Measurements from ENCODE around the gene CDC42EP5.
A peak's percentile ranks its signal among the peaks of the same experiment; 100 is the strongest.

Gene CDC42EP5

DNA sequence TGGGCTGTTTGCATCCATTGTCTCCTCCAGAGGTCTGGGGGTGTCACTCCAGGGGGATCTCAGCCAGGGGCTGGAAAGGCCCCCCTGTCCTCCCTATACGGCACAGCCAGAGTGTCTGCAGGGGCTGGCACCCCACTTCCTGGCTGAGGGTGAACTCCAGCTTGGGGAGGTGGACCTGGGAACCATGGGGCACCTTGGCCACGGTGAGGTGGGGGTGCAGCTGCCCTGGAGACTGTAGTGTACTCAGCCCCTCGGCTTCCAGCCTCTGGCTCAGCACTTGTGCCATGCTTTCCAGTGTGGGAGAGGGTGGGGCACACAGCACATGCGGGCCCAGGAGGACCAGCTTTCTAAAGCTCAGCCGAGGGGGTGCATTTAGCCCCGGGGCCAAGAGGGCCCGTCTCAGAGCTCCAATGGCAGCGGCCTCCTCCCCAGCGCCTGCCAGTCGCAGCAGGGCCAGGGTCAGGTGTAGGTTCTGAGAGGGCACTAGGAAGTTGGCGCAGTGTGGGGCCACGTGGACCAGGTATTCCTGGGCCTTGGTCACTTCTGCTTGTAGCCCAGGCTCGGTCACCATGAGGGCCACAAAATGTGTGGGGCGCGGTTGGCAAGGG lies 10.9 kb downstream of the CDC42EP5 start:
- DNase-seq (ENCODE audit: low read depth) = no peak

DNA sequence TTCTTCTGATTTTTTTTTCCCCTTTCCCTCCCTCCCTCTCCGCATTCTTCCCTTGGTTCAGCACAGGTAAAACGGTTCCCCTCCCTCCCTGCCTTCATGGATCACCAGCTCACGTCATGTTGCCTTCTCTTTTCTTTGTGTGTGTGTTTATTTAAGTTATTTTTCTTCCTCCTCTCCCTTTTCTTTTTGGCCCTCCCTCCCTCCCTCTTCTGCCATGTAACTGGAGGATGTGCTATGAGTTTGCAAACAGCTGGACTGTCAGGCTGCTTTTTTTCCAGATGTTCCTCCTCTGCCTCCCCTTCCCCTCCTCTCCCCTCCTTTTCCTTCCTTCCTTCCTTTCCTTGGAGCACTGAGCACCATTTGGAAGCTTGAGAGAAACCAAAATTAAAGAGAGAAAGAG lies 11.5 kb downstream of the CDC42EP5 start:
- no peak for DNase-seq (ENCODE audit: low read depth)

DNA sequence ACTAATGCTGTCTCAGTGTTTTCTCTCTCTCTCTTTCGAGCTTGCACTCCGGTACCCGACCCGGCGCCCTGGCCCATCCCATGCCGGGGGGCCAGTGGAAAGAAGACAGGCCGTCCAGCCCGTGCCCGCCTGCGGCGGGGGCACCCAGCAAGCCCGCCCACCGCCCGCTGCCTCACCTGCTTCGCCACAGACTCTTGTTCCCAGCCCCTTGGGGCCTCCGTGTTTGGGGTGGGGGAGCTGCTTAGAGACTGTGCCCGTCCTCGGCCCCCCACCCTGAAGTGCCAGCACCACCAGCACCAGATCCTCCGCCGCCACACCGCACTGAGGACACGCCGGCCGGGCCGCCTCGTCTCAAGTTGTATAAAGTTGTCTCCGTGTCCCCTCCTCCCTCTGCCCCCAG lies 11.9 kb downstream of the CDC42EP5 start:
- DNase-seq (ENCODE audit: low read depth) = no peak

DNA sequence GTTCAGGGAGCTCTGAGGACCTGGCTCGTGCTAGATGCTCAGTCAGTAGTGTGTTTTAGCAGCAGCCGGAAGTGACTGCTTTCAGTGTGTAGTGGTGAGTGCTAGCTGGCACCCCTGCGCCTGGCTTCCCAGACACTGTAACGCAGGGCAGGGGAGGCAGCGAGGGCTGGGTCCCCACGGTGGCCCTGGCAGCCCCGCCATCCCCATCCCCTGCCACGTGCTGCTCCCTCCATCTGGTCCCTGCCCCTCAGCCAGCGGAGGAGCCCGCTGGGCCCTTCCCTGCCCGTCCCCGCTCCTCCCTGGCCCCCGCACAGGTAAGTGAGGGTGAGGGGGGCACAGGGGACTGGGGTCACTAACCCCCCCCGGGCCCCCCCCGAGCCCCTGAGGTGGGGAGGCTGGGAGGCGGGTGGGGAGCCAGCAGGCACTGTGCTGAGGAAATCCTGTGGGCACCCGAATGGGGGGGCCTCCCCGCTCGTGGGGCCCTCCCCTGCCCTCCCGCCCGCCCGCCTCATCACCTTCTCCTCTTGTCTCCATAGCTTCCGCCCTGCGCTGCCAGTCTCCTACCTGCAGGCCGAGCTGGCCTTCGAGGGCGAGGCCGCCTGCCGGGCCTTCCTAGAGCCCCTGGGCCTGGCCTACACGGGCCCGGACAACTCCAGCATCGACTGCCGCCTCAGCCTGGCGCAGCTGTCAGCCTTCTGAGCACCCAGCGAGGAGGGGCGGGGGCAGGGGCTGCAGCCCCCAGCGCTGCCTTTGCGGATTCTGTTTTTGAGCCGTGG lies 12.7 kb downstream of the CDC42EP5 start:
- DNase-seq (ENCODE audit: low read depth) = no peak

DNA sequence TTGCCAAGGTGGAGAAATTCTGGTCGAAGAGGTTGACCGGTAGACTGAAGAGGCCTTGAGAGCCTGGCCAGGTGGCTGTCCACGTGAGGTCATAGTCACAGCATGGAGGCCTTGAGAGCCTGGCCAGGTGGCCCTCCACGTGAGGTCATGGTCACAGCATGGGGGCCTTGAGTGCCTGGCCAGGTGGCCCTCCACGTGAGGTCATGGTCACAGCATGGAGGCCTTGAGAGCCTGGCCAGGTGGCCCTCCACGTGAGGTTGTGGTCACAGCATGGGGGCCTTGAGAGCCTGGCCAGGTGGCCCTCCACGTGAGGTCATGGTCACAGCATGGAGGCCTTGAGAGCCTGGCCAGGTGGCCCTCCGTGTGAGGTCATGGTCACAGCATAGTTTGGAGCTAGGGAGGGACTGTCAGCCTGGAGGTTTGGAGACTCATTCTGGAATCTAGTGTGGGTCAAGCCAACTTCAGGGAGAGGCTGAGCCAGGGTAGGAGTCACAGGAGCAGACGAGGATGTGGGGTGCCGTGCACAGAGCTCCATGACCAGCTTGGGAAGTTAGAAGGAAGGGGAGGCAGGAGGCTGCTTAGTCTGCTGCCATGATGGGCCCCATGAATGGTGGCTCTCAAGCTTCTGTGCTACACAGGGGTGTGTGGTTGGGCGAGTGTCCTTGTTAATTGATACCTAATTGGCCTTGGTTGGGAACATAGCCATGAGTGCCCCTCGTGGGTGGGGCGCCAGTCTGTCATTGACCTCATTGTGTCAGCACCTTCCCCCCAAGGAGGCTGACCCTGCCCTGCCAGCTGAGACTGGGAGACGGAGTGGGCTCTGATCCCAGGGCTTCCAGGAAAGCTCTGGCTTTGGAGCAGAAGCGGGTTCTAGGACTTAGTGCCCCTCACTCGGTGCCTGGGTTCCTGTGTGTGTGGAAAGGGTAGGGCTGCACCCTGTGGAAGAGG lies 13.5 kb downstream of the CDC42EP5 start:
- no peak for DNase-seq (ENCODE audit: low read depth)

DNA sequence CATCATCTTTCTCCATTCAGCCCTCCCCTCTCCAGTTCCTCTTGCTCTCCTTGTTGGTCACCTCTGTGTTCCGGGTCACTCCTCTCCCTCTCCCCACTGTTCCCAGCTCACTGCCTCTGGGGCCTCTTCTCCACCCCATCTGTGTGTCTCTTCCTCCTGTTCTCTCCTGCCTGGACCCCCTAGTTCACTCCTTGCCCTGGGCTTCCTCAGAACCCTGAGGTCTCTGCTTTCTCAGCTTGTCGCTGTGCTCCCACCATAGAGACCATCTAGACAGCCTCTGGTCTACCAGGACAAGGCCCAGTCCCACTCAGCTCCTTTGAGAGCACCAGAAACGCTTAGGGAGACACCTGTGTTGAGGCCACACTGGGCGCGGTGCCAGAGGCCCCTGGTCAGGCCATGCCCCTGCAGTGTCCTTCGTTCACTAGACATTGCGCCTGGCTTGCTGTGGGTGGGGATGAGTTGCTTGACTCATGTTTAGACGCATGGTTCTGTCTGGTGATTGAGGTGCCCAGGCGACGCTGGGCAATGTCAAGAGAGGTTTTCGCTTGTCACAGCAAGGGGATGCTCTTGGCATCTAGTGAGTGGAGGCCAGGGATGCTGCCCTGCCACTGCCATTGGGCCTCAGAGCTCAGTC lies 14.3 kb downstream of the CDC42EP5 start:
- DNase-seq (ENCODE audit: low read depth) = no peak

DNA sequence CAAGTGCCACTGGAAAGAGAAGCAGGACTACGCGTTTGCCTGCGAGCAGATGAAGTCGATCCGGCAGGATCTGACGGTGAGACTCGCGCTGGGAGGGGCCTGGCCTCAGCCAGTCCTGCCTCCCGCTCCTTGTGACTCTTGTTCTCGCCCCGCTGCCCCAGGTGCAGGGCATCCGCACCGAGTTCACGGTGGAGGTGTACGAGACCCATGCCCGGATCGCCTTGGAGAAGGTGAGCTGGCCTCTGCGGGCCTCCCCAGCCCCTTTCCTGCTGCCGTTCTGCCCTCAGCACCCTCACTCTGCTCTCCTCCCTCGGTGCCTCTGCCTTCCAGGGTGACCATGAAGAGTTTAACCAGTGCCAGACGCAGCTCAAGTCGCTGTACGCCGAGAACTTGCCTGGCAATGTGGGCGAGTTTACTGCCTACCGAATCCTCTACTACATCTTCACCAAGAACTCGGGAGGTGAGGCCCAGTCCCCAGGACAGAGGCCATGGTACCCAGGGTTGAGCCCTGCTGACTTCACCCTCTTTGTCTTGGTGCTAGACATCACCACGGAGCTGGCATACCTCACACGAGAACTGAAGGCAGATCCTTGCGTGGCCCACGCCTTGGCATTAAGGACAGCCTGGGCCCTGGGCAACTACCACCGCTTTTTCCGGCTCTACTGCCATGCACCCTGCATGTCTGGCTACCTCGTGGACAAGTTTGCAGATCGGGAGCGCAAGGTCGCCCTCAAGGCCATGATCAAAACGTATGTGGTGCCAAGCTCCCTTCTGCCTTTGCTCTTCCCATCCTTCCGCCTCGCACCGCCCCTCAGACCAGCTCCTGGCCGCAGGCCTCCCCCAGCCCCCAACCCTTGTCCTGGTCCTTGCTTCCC lies 15.1 kb downstream of the CDC42EP5 start:
- no peak for DNase-seq (ENCODE audit: low read depth)

DNA sequence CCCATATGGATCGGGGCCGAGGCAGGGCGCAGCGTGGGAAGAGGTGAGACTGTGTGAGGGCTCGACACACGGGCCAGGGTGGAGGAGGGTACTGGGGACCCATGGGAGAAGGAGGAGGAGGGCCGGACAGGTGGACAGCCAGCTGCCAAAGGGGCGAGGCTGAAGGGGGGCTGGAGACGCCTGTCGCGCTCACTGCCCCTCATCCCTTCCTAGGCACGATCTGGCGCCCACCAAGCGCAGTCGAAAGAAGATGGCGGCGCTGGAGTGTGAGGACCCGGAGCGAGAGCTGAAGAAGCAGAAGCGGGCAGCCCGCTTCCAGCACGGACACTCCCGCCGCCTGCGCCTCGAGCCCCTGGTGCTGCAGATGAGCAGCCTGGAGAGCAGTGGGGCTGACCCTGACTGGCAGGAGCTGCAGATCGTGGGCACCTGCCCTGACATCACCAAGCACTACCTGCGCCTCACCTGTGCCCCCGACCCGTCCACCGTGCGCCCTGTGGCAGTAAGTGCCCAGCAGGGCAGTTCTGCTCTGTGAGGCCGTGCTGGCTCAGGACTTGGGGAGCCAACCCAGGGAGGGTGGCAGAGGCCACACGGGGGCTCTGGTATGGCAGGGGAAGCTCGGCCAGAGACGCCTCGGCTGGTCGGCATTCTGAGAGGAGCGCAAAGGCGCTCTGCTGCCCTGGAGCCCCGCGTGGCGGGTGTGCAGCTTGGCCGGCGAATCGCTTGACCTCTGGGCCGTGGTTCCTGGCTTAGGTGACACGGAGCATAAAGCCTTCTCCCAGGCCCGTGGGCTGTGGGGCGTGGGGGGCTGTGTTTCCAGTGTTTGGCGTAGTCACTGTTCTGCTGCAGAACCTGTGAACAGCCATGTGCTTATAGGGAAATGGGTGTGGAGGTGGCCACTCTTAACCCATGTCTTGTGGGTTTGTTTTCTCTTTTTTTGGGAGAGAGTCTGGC lies 16.4 kb downstream of the CDC42EP5 start:
- no peak for DNase-seq (ENCODE audit: low read depth)

DNA sequence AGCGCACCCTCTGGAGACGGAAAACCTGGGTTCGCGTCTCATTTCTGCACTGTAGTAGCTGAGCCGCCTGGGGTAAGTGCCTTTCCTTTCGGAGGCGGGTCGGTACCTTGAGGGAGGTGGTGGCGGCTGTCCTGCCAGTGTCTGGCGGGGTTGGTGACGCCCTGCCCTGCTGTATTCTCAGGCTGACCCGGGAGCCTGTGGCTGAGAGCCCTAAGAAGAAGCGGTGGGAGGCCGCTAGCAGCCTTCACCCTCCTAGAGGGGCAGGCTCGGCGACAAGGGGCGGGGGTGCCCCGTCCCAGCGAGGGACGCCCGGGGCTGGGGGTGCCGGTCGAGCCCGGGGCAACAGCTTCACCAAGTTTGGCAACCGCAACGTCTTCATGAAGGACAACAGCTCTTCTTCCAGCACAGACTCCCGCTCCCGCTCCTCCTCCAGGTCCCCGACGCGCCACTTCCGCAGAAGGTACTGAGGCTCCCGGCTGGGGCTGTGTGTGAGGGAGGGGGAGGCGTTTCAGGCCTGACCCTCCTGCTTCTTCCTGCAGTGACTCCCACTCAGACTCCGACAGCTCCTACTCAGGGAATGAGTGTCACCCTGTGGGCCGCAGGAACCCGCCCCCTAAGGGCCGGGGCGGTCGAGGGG lies 17.2 kb downstream of the CDC42EP5 start:
- DNase-seq (ENCODE audit: low read depth) = no peak

DNA sequence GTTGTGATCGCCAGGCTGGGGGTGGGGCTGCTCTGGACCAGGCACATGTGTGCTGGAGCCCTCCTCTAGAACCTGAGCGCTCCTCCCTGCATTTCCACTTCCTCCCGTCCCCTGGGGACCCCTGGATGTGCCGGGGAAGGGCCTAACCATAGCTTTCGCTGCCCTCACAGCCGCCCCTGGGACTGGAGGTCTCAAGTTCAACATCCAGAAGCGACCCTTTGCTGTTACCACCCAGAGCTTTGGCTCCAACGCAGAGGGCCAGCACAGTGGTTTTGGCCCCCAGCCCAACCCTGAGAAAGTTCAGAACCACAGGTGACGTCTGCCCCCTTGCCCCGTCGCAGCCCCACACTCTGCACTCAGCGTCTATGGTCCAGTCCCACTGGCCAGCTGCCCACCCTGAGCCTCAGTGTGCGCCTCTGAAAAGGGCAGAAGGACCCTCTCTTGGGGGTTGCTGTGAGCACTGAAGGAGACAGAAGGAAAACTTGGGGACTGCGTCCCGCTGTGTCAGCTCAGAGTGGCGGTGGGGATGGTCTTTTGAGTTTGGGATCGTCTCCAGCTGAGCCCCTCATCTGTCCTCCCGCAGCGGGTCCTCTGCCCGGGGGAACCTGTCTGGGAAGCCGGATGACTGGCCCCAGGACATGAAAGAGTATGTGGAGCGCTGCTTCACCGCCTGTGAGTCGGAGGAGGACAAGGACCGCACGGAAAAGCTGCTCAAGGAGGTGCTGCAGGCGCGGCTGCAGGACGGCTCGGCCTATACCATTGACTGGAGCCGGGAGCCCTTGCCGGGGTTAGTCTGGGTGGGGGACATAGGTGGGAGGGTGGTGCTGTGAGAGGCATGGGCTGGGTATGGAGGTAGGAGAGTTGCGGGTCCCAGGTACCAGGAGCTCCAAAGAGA lies 18.1 kb downstream of the CDC42EP5 start:
- no peak for DNase-seq (ENCODE audit: low read depth)

DNA sequence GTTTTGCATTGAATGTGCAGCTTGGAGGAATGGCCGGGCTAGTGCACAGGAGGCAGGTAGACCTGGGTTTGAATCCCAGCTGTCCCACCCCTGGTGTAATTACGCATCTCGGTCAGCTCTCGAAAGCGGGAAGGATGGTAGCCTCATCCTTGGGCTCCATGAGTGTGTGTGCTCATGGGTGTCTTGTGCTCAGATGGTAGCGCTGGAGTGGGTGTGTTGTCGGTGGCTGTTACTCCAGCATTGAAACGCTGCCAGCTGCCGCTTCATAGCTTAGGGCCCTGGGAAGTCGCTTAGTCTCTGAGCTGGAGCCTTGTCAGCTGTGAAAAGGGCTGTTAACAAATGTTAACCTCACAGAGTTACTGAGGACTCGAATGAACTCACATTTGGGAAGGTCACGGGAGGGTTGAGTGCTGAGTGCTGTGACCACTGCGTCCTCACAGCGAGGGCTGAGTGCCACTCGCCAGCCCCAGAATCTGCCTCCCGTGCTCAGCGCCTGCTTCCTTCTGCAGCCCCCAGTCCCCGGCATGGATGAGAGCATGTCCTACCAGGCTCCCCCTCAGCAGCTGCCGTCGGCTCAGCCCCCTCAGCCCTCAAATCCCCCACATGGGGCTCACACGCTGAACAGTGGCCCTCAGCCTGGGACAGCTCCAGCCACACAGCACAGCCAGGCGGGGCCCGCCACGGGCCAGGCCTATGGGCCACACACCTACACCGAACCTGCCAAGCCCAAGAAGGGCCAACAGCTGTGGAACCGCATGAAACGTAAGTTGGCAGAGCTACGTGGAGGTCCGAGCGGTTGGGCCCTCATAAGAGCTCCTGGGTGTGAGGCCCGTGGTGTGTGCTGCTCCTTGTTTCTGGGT lies 18.9 kb downstream of the CDC42EP5 start:
- DNase-seq (ENCODE audit: low read depth) = no peak

DNA sequence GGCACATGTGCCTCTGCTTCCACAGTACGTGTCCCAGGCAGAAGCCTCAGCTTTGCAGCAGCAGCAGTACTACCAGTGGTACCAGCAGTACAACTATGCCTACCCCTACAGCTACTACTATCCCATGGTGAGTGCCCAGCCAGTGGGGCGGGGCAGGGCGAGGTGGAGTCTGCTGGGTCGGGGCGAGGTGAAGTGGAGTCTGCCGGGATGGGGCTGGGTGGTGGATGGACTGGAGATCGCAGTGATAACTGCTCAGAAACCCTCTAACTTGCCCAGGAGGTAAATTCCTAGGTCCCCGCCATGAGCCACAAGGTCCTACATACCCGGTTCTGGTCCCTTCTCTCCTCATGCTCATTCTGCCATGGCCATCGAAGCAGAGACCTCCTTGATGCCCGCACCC lies 20.5 kb downstream of the CDC42EP5 start:
- DNase-seq (ENCODE audit: low read depth) = no peak

DNA sequence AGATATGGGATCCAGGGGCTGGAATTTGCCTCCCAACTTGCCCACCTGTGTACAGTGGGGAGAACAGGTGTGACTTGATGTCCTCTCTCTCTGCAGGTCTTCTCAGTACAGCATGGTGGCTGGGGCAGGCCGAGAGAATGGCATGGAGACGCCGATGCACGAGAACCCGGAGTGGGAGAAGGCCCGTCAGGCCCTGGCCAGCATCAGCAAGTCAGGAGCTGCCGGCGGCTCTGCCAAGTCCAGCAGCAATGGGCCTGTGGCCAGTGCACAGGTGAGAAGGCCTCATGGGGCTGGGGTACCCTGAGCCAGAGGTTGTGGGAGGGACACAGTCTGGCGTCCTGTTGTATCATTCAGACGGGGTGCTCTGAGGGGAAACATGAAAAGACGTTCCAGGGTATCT lies 21.1 kb downstream of the CDC42EP5 start:
- no peak for DNase-seq (ENCODE audit: low read depth)

DNA sequence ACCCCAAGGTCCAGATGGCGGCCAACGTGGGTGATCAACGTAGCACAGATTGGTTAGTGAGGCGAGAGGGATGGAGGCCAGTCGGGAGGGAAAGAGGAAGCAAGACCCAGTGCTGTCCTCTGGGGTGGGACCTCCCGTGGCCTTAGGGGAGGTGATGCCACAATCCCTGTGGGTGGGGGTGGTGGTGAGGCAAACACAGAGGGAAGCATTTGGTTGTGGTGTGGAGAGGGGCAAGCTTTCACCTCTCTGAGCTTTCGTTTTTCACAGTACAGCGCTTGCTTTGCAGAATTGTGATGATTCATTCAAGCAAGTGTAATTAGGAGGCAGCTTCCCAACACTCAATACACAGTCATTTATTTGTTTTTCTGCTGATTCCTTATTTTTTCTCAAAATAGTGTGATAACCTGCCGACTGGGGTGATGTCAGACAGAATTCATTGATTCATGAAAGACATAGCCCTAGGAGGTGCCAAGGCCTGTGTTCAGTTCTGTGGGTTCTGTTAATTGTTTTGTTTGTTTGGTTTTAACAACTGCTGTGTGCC lies 21.7 kb downstream of the CDC42EP5 start:
- DNase-seq (ENCODE audit: low read depth) = no peak

DNA sequence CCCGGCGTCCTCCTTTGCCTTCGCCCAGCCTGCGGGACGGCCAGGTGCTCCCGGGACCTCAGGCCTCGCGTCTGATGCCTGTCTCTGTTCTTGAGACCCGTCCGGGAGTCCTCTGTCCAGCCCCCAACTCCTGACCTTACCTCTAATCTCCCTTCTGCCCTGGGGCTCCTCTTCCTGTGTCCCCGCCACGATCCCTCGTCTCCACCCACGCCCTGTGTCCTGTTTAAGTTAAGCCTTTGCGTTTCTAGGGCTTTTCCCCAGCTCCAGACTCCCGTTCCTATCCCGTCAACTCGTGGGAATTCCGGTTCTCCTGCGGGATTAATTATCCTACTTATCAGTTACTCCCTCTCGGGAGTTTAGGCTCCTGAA lies 23.4 kb downstream of the CDC42EP5 start:
- DNase-seq (ENCODE audit: low read depth) = no peak

DNA sequence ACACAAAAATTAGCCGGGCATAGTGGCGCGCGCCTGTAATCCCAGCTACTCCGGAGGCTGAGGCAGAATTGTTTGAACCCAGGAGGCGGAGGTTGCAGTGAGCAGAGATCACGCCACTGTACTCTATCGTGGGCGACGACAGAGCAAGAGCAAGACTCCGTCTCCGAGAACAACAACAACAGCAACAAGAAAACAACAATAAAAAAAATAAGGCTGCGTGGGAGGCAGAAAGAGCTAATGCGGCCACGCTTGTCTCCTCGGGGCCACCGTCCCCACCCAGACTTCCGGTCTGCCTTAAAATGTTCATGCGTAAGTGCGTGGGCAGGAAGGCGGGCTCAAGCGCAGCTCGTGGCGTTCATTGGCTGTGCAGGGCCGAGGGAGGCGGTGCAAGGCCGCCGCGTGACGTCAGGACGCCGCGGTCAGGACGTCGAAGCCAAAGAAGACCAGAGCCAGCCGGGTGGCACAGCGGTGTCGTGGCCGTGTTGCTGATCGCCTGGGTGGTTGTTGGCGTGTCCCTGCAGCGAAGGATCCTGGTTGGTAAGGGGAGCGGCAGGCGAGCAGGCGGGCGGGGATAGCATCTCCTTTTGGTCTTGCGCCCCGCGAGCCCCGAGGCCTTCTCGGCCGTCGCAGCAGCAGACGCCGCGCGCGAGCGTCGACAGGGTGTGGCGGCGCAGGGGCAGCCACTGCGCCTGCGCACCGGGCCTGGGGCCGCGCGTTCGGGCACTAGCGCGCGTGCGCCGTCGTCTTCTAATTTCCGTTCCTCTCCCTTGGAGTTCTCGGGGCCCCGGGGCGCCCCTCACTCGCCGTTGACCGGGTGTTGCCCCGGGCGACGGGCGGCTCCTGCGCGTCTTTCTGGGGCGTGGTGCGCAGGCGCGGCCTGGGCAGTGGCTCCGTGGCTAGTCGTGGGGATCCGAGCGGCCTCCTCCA lies 24.1 kb downstream of the CDC42EP5 start, which contains the start of gene LENG8:
Gene LENG8, plus strand, starts transcription at position 426 of the 927 bp plus-strand sequence. CDS start 2,146 bp downstream, outside the sequence.
- peak; percentile 96 for DNase-seq (ENCODE audit: low read depth)

Measured in stimulated activated CD4-positive, alpha-beta T cell treated with anti-CD3 and anti-CD28 coated beads, Interleukin-2, amount 100 ng/mL, for 4 hours (primary cell).